K562 (cell line): ENCODE measurements around the gene ELF3. TPM values are rescaled to one million over a fixed set of nuclear protein-coding genes. Genes with fewer than 3 reads are reported as not detected.

Source experiments
- CCNT2 ChIP-seq: IDR thresholded peaks from 2 replicates; pipeline ENCODE4 v1.6.1; 2011; ENCODE audit warnings: borderline replicate concordance, low read depth, mild to moderate bottlenecking, moderate library complexity, mixed read lengths, low read length; ENCODE audit not compliant: insufficient read length; ENCODE audit errors: extremely low read depth
- CREM ChIP-seq: IDR thresholded peaks from 2 replicates; pipeline ENCODE4 v1.6.1; 2014; ENCODE audit warnings: antibody characterized with exemption, low read depth
- KLF1 ChIP-seq: fragments of 450-650 bp; IDR thresholded peaks from 2 replicates; pipeline ENCODE4 v1.6.1; 2016; ENCODE audit warnings: missing genetic modification characterization, missing compliant biosample characterization
- MAZ ChIP-seq, 2 experiments: fragments of 450-650 bp in 1 of 2; sonication (generic) in 1 of 2; formaldehyde crosslinking; IDR thresholded peaks in 1 of 2; conservative IDR thresholded peaks in 1 of 2; 2 replicates each; pipeline versions ENCODE4 v1.4.0 to v1.5.0; 2020; ENCODE audit warnings: mild to moderate bottlenecking in 1 of 2, missing genetic modification reagents in 1 of 2
- MYC ChIP-seq, 2 experiments: fragments of 250-450 bp in 1 of 2; sonication (Bioruptor Pico) in 1 of 2; IDR thresholded peaks; 2 replicates each; pipeline versions ENCODE4 v1.5.1 to v1.6.1; 2012 to 2021; ENCODE audit warnings: low read depth in 2 of 2, borderline replicate concordance in 1 of 2, improper control_type of control experiment in 1 of 2, low read length in 1 of 2, mild to moderate bottlenecking in 1 of 2, moderate library complexity in 1 of 2
- NCOA6 ChIP-seq: fragments of 450-650 bp; IDR thresholded peaks from 2 replicates; pipeline ENCODE4 v1.6.1; 2017; ENCODE audit warnings: mild to moderate bottlenecking
- NRF1 ChIP-seq, 2 experiments: fragments of 450-650 bp; IDR thresholded peaks in 1 of 2; conservative IDR thresholded peaks in 1 of 2; 2 replicates each; pipeline ENCODE4 v1.6.1; 2014; ENCODE audit warnings: mild to moderate bottlenecking in 2 of 2
- PYGO2 ChIP-seq: fragments of 450-650 bp; IDR thresholded peaks from 2 replicates; pipeline ENCODE4 v1.6.1; 2016; ENCODE audit warnings: mild to moderate bottlenecking, missing genetic modification characterization, moderate library complexity, missing compliant biosample characterization
- ZBTB1 ChIP-seq: sonication (generic); formaldehyde crosslinking; IDR thresholded peaks from 2 replicates; pipeline ENCODE4 v1.8.1; 2023; ENCODE audit warnings: missing genetic modification reagents, low read depth, mild to moderate bottlenecking, borderline replicate concordance
- polyA plus RNA-seq, 8 experiments: library from polyadenylated mRNA; depleted of rRNA in 4 of 8; stranded (reverse) in 5 of 8; unstranded in 3 of 8; fragments of >200 nt; fragmentation: Nextera tagmentation in 2 of 8; fragmentation: Illumina TruSeq in 1 of 8; extraction: Ambion mirVana in 2 of 8; extraction: Trizol in 1 of 8; gene quantifications; 2 replicates each; pipeline versions ENCODE4 v1.2.1 to v1.2.3, GENCODE V29; 2011 to 2014; ENCODE audit warnings: inconsistent platforms in 1 of 8, missing spikeins in 1 of 8
- total RNA-seq, 7 experiments: library from RNA; depleted of rRNA in 6 of 7; stranded (reverse); fragments of >200 nt in 6 of 7; fragmentation: Illumina TruSeq in 2 of 7; extraction: Trizol in 2 of 7; gene quantifications; 2 replicates each; pipeline versions ENCODE4 v1.2.1 to v1.2.3, GENCODE V29; 2011 to 2021; ENCODE audit warnings: low replicate concordance in 1 of 7
- TF ChIP-seq, protein P1 (sequence below): sonication (generic); formaldehyde crosslinking; IDR thresholded peaks from 2 replicates; pipeline ENCODE4 v1.8.0; 2022; ENCODE audit warnings: mild to moderate bottlenecking, missing genetic modification reagents
- TF ChIP-seq, protein P2 (sequence below): sonication (generic); formaldehyde crosslinking; IDR thresholded peaks from 2 replicates; pipeline ENCODE4 v1.9.0; 2022; ENCODE audit warnings: mild to moderate bottlenecking, missing genetic modification reagents
- TF ChIP-seq, protein P3 (sequence below): fragments of 150-350 bp; conservative IDR thresholded peaks from 2 replicates; pipeline ENCODE4 v1.6.1; 2014; ENCODE audit warnings: low read length
- TF ChIP-seq, protein P4 (sequence below): sonication (generic); formaldehyde crosslinking; IDR thresholded peaks from 2 replicates; pipeline ENCODE4 v1.8.0; 2022; ENCODE audit warnings: mild to moderate bottlenecking, low read depth, missing genetic modification reagents
- TF ChIP-seq, protein P5 (sequence below): IDR thresholded peaks from 2 replicates; pipeline ENCODE4 v1.6.1; 2012; ENCODE audit warnings: low read depth, low read length, improper control_type of control experiment, borderline replicate concordance

ELF3 gene
- total and polyA plus RNA-seq, 9 of the 15 experiments (the other 6 are each of a cell fraction or from before 2014, with no cell fraction given) = 0.03 to 1.2 (median 0.07) TPM; not detected in 4

DNA sequence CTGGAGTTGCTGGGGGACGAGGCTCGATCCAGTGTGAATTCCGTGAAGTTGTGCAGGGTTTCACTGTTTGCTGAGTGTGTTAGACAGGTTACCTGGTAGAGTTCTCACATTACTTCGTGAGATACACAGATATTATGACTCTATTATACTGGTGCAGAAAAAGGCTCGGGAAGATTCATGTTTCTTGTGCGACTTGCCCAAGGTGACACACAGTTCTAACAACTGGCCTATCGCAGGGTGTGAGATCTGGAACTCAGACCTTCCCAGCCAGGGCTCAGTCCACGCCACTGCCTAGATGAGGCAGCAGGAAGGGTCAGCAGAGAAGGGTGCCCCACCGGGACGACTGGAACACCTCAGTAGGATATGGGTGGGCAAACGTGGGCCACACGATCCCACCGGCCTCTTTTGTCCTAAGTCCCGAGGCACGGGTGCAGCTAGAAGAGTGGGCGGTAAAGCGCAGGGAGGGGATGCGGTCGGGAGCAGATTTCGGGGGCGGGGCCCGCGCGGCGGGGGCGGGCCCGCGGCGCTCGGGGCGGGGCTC, 28.2 kb upstream of the ELF3 start (continued):
- TF ChIP-seq MYC (IDR thresholded peaks at IDR 0.05; ENCODE audit: low read depth, low read length) = no peak
- TF ChIP-seq MYC (CRISPR knock-in tag; IDR thresholded peaks at IDR 0.05; ENCODE audit: borderline replicate concordance, low read depth) = no peak
- TF ChIP-seq, protein P1, sequence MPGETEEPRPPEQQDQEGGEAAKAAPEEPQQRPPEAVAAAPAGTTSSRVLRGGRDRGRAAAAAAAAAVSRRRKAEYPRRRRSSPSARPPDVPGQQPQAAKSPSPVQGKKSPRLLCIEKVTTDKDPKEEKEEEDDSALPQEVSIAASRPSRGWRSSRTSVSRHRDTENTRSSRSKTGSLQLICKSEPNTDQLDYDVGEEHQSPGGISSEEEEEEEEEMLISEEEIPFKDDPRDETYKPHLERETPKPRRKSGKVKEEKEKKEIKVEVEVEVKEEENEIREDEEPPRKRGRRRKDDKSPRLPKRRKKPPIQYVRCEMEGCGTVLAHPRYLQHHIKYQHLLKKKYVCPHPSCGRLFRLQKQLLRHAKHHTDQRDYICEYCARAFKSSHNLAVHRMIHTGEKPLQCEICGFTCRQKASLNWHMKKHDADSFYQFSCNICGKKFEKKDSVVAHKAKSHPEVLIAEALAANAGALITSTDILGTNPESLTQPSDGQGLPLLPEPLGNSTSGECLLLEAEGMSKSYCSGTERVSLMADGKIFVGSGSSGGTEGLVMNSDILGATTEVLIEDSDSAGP (CRISPR knock-in tag) = no peak
- TF ChIP-seq, protein P2, sequence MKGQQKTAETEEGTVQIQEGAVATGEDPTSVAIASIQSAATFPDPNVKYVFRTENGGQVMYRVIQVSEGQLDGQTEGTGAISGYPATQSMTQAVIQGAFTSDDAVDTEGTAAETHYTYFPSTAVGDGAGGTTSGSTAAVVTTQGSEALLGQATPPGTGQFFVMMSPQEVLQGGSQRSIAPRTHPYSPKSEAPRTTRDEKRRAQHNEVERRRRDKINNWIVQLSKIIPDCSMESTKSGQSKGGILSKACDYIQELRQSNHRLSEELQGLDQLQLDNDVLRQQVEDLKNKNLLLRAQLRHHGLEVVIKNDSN = peak; percentile 31; the same call in 1 of the 2 replicates
- TF ChIP-seq, protein P3, sequence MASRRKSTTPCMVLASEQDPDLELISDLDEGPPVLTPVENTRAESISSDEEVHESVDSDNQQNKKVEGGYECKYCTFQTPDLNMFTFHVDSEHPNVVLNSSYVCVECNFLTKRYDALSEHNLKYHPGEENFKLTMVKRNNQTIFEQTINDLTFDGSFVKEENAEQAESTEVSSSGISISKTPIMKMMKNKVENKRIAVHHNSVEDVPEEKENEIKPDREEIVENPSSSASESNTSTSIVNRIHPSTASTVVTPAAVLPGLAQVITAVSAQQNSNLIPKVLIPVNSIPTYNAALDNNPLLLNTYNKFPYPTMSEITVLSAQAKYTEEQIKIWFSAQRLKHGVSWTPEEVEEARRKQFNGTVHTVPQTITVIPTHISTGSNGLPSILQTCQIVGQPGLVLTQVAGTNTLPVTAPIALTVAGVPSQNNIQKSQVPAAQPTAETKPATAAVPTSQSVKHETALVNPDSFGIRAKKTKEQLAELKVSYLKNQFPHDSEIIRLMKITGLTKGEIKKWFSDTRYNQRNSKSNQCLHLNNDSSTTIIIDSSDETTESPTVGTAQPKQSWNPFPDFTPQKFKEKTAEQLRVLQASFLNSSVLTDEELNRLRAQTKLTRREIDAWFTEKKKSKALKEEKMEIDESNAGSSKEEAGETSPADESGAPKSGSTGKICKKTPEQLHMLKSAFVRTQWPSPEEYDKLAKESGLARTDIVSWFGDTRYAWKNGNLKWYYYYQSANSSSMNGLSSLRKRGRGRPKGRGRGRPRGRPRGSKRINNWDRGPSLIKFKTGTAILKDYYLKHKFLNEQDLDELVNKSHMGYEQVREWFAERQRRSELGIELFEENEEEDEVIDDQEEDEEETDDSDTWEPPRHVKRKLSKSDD = no peak
- peak; percentile 13; the same call in 1 of the 2 replicates for TF ChIP-seq CREM
- no peak for TF ChIP-seq NCOA6
- 0 out of 4 replicates have a peak, but pooled peaks of 1 of the 2 experiments have one; percentile 6 for TF ChIP-seq MAZ (CRISPR knock-in tag; conservative IDR thresholded peaks at IDR 0.05 in 1 of 2, IDR thresholded peaks at IDR 0.05 in 1 of 2)
- peak in 1 of 2 experiments; percentile 2; a peak in 2 of 4 replicates for TF ChIP-seq NRF1 (conservative IDR thresholded peaks at IDR 0.05 in 1 of 2, IDR thresholded peaks at IDR 0.05 in 1 of 2)
- TF ChIP-seq, protein P4, sequence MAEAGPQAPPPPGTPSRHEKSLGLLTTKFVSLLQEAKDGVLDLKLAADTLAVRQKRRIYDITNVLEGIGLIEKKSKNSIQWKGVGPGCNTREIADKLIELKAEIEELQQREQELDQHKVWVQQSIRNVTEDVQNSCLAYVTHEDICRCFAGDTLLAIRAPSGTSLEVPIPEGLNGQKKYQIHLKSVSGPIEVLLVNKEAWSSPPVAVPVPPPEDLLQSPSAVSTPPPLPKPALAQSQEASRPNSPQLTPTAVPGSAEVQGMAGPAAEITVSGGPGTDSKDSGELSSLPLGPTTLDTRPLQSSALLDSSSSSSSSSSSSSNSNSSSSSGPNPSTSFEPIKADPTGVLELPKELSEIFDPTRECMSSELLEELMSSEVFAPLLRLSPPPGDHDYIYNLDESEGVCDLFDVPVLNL (CRISPR knock-in tag) = peak; percentile 14; the same call in 1 of the 2 replicates
- TF ChIP-seq CCNT2 = no peak
- no peak for TF ChIP-seq KLF1 (tag)
- TF ChIP-seq, protein P5, sequence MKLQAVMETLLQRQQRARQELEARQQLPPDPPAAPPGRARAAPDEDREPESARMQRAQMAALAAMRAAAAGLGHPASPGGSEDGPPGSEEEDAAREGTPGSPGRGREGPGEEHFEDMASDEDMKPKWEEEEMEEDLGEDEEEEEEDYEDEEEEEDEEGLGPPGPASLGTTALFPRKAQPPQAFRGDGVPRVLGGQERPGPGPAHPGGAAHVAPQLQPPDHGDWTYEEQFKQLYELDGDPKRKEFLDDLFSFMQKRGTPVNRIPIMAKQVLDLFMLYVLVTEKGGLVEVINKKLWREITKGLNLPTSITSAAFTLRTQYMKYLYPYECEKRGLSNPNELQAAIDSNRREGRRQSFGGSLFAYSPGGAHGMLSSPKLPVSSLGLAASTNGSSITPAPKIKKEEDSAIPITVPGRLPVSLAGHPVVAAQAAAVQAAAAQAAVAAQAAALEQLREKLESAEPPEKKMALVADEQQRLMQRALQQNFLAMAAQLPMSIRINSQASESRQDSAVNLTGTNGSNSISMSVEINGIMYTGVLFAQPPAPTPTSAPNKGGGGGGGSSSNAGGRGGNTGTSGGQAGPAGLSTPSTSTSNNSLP = no peak
- TF ChIP-seq PYGO2 (tag) = no peak
- TF ChIP-seq ZBTB1 (CRISPR knock-in tag) = 0 out of 2 replicates have a peak, but pooled peaks have one; percentile 7
